Mesothelial cell of epicardium (in vitro differentiated cells): ENCODE data around the gene UGT2A3. TPM values are rescaled to one million over a fixed set of nuclear protein-coding genes. Genes with fewer than 3 reads are reported as not detected.
A peak's percentile ranks its signal among the peaks of the same experiment; 100 is the strongest.
"Not testable (repeated sequence)": the region's sequence is repeated elsewhere in the genome, so short reads cannot be mapped to it uniquely, and the experiment has no call there.

ENCODE experiments used
- DNase-seq, 2 experiments: peaks; one replicate each; pipeline ENCODE4 v3.0.0; 2021; ENCODE audit warnings: low spot score in 2 of 2; ENCODE audit not compliant: unreplicated experiment in 2 of 2
- H3K27ac Mint-ChIP-seq: 2 replicates; pipeline ENCODE4 v1.8.0; 2021; ENCODE audit warnings: mixed read lengths
- H3K27me3 Mint-ChIP-seq: 2 replicates; pipeline ENCODE4 v1.8.0; 2021; ENCODE audit warnings: low read depth, mixed read lengths
- H3K36me3 Mint-ChIP-seq: 2 replicates; pipeline ENCODE4 v1.8.0; 2021; ENCODE audit warnings: mixed read lengths
- H3K4me1 Mint-ChIP-seq: 2 replicates; pipeline ENCODE4 v1.8.0; 2021; ENCODE audit warnings: mixed read lengths
- H3K4me3 Mint-ChIP-seq: 2 replicates; pipeline ENCODE4 v1.8.0; 2021; ENCODE audit warnings: mild to moderate bottlenecking, moderate library complexity, mixed read lengths
- H3K9me3 Mint-ChIP-seq: 2 replicates; pipeline ENCODE4 v1.8.0; 2021; ENCODE audit warnings: mixed read lengths
- total RNA-seq: library from RNA; stranded (reverse); gene quantifications from 3 replicates; pipeline ENCODE4 v1.2.1, GENCODE V29; 2021
- TF ChIP-seq, protein P1 (sequence below): fragments of 200-600 bp; sonication (generic); IDR thresholded peaks from one replicate; pipeline ENCODE4 v1.5.0; 2021; ENCODE audit warnings: antibody characterized with exemption; ENCODE audit not compliant: unreplicated experiment

UGT2A3 gene
- total RNA-seq, 1 donor from 2014 or later, result not detected

DNA sequence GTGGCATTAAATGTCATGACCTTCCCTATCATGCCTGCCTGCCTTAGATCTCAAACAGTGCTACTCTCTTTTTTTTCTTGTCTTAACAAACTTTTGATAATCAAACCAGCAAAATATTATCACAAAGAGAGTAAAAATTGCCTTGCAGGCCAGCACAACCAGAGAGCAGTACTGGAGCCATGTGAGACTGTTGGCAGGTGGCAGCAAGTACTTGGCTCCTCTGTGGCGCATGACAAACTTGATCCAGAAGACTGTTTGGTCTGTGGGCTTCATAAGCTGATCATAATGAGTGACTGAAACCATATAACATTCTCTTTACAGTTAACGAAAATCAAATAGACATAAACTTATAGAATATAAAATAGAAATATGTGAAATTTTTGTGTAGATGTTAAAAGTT is 33.3 kb upstream of the UGT2A3 start:
- Mint-ChIP-seq H3K27me3 (no peaks in the 10 kb centered on the region), H3K4me1 (peaks cover 10% of the 10 kb centered on the region), H3K9me3 (peaks cover 24% of the 10 kb centered on the region), H3K27ac (no peak overlapping the region), H3K36me3 (no peaks in the 10 kb centered on the region), H3K4me3 (no peak overlapping the region)
- TF ChIP-seq, protein P1, sequence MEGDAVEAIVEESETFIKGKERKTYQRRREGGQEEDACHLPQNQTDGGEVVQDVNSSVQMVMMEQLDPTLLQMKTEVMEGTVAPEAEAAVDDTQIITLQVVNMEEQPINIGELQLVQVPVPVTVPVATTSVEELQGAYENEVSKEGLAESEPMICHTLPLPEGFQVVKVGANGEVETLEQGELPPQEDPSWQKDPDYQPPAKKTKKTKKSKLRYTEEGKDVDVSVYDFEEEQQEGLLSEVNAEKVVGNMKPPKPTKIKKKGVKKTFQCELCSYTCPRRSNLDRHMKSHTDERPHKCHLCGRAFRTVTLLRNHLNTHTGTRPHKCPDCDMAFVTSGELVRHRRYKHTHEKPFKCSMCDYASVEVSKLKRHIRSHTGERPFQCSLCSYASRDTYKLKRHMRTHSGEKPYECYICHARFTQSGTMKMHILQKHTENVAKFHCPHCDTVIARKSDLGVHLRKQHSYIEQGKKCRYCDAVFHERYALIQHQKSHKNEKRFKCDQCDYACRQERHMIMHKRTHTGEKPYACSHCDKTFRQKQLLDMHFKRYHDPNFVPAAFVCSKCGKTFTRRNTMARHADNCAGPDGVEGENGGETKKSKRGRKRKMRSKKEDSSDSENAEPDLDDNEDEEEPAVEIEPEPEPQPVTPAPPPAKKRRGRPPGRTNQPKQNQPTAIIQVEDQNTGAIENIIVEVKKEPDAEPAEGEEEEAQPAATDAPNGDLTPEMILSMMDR, result no peak
- no peak for DNase-seq

- H3K27ac Mint-ChIP-seq, result peak overlapping the region; percentile 78
- TF ChIP-seq, protein P1, result no peak
- H3K4me3 Mint-ChIP-seq, result no peak overlapping the region
- peaks cover 23% of the 10 kb centered on the region for H3K4me1 Mint-ChIP-seq
- H3K27me3 Mint-ChIP-seq, result no peaks in the 10 kb centered on the region
- peaks cover 15% of the 10 kb centered on the region for H3K36me3 Mint-ChIP-seq
- DNase-seq, result peak in 1 of 2 experiments; percentile 37
- H3K9me3 Mint-ChIP-seq, result peaks cover 44% of the 10 kb centered on the region
Observed at GRCh38 chr4:68963374-68963773, 11.8 kb upstream of the UGT2A3 start.

GRCh38 chr4:68962868-68963267 is 11.3 kb upstream of the UGT2A3 start:
- Mint-ChIP-seq H3K27me3 (no peaks in the 10 kb centered on the region), H3K36me3 (peaks cover 15% of the 10 kb centered on the region), H3K4me1 (peaks cover 23% of the 10 kb centered on the region), H3K4me3 (no peak overlapping the region), H3K27ac (peak overlapping the region; percentile 78), H3K9me3 (peaks cover 40% of the 10 kb centered on the region)
- no peak for DNase-seq
- TF ChIP-seq, protein P1, result no peak

GRCh38 chr4:68960294-68961163 is 8.9 kb upstream of the UGT2A3 start:
- TF ChIP-seq, protein P1, result no peak
- peaks cover 10% of the 10 kb centered on the region for H3K36me3 Mint-ChIP-seq
- no peak overlapping the region for H3K4me3 Mint-ChIP-seq
- no peak overlapping the region for H3K27ac Mint-ChIP-seq
- peaks cover 34% of the 10 kb centered on the region for H3K9me3 Mint-ChIP-seq
- H3K4me1 Mint-ChIP-seq, result peaks cover 23% of the 10 kb centered on the region
- DNase-seq, result no peak
- H3K27me3 Mint-ChIP-seq, result no peaks in the 10 kb centered on the region

DNA sequence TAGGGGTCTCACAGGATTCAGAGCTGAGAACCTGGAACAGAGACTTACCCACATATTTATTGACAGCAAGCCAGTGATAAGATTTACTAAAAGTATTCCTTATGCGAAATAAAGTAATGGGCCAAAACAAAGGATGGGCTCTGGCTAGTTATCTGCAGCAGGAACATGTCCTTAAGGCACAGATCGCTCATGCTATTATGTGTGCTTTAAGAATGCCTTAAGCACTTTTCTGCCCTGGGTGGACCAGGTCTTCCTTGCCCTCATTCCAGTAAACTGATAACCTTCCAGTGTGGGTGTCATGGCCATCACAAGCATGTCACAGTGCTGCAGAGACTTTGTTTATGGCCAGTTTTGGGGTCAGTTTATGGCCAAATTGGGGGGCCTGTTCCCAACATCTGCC is 7.5 kb upstream of the UGT2A3 start:
- not testable (repeated sequence) for H3K4me3 Mint-ChIP-seq, DNase-seq, H3K27me3 Mint-ChIP-seq, H3K36me3 Mint-ChIP-seq, H3K27ac Mint-ChIP-seq
- peaks cover 20% of the 10 kb centered on the region for H3K9me3 Mint-ChIP-seq
- H3K4me1 Mint-ChIP-seq, result peaks cover 24% of the 10 kb centered on the region

DNA sequence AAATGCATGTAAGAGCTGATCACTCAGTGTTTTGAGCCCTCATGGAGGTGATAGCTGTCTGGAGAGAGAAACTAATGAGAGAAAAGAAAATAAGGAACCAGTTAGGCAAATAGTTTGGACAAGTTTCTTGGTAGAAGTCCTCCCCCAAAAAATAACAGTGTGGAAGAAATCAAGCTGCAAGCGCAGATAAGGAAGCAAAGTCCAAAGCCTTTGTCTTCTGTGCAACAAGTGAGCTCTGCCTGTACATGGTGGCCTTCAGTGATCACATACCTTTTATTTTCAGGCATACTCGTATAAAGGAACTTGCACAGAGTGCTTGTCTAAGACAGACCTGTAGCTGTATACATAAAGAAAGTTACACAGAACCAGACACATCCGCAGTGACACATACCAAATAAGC is 2.5 kb upstream of the UGT2A3 start:
- no peak for DNase-seq
- H3K36me3 Mint-ChIP-seq, result no peaks in the 10 kb centered on the region
- no peaks in the 10 kb centered on the region for H3K27me3 Mint-ChIP-seq
- no peak overlapping the region for H3K4me3 Mint-ChIP-seq
- peak overlapping the region; percentile 14 for H3K27ac Mint-ChIP-seq
- H3K4me1 Mint-ChIP-seq, result peaks cover 15% of the 10 kb centered on the region
- TF ChIP-seq, protein P1, result no peak
- peaks cover 14% of the 10 kb centered on the region for H3K9me3 Mint-ChIP-seq
